BLaER1 (cell line): Measurements from ENCODE around the gene GABRG3.

Source experiments
- H3K27ac ChIP-seq: shearing (Covaris generic); formaldehyde crosslinking; 2 replicates; pipeline ENCODE4 v1.8.1; 2022
- H3K27me3 ChIP-seq: shearing (Covaris generic); formaldehyde crosslinking; 2 replicates; pipeline ENCODE4 v1.8.1; 2022
- H3K36me3 ChIP-seq: shearing (Covaris generic); formaldehyde crosslinking; 2 replicates; pipeline ENCODE4 v1.8.1; 2022
- H3K4me1 ChIP-seq: shearing (Covaris generic); formaldehyde crosslinking; 2 replicates; pipeline ENCODE4 v1.8.1; 2022
- H3K4me2 ChIP-seq: shearing (Covaris generic); formaldehyde crosslinking; 2 replicates; pipeline ENCODE4 v1.8.1; 2022
- H3K4me3 ChIP-seq: shearing (Covaris generic); formaldehyde crosslinking; 2 replicates; pipeline ENCODE4 v1.8.1; 2022
- H3K9ac ChIP-seq: shearing (Covaris generic); formaldehyde crosslinking; 2 replicates; pipeline ENCODE4 v1.8.1; 2022
- H3K9me3 ChIP-seq: shearing (Covaris generic); formaldehyde crosslinking; 2 replicates; pipeline ENCODE4 v1.8.1; 2022
- H4K20me1 ChIP-seq: shearing (Covaris generic); formaldehyde crosslinking; 2 replicates; pipeline ENCODE4 v1.8.1; 2022
- Cebpa-rat ChIP-seq: shearing (Covaris generic); IDR thresholded peaks from 2 replicates; pipeline ENCODE4 v1.8.1; 2022

The GABRG3 gene

GRCh38 chr15:27037501-27037900 is 66.5 kb downstream of the GABRG3 start:
- Histone ChIP-seq H3K4me2 (no peak overlapping the region), H3K9me3 (no peaks in the 10 kb centered on the region), H3K36me3 (no peaks in the 10 kb centered on the region), H3K27ac (no peak overlapping the region), H3K27me3 (no peaks in the 10 kb centered on the region), H3K4me1 (no peaks in the 10 kb centered on the region), H3K9ac (no peak overlapping the region), H3K4me3 (no peak overlapping the region), H4K20me1 (no peaks in the 10 kb centered on the region)
- TF ChIP-seq Cebpa-rat, result no peak

- H3K4me2 ChIP-seq, result no peak overlapping the region
- H3K4me3 ChIP-seq, result no peak overlapping the region
- no peaks in the 10 kb centered on the region for H4K20me1 ChIP-seq
- no peak for TF ChIP-seq Cebpa-rat
- H3K36me3 ChIP-seq, result no peaks in the 10 kb centered on the region
- H3K27me3 ChIP-seq, result no peaks in the 10 kb centered on the region
- no peaks in the 10 kb centered on the region for H3K9me3 ChIP-seq
- no peaks in the 10 kb centered on the region for H3K4me1 ChIP-seq
- no peak overlapping the region for H3K9ac ChIP-seq
- no peak overlapping the region for H3K27ac ChIP-seq
Measured at GRCh38 chr15:27039152-27039551, 68.2 kb downstream of the GABRG3 start.

DNA sequence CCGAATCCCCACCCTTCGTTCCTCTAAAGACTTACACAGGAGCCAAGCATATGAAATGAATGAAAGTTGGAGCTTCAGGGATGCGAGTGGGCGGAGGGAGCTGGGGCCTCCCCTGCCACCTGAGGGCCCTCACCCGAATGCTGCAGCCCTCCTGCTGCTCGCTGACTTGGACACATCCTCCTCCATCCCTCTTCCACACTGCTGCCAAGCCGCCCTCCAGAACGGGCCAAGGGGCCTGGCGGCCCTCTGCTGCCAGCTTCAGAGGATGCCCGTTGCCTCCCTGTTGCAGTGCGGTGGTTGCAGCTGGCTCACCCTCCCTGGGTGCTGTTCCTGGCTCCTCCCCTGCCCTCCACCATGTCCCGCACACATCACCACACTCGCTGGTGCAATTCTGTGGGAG is 71.2 kb downstream of the GABRG3 start:
- Histone ChIP-seq H3K27me3 (no peaks in the 10 kb centered on the region), H3K4me1 (no peaks in the 10 kb centered on the region), H3K9ac (no peak overlapping the region), H3K9me3 (no peaks in the 10 kb centered on the region), H4K20me1 (no peaks in the 10 kb centered on the region), H3K4me3 (no peak overlapping the region), H3K36me3 (no peaks in the 10 kb centered on the region), H3K27ac (no peak overlapping the region), H3K4me2 (no peak overlapping the region)
- no peak for TF ChIP-seq Cebpa-rat

- no peaks in the 10 kb centered on the region for H4K20me1 ChIP-seq
- no peaks in the 10 kb centered on the region for H3K27me3 ChIP-seq
- TF ChIP-seq Cebpa-rat, result no peak
- H3K9me3 ChIP-seq, result no peaks in the 10 kb centered on the region
- no peak overlapping the region for H3K4me3 ChIP-seq
- no peak overlapping the region for H3K9ac ChIP-seq
- no peak overlapping the region for H3K4me2 ChIP-seq
- no peaks in the 10 kb centered on the region for H3K36me3 ChIP-seq
- H3K4me1 ChIP-seq, result no peaks in the 10 kb centered on the region
- H3K27ac ChIP-seq, result no peak overlapping the region
Measured at GRCh38 chr15:27042646-27043045, 71.7 kb downstream of the GABRG3 start.

DNA sequence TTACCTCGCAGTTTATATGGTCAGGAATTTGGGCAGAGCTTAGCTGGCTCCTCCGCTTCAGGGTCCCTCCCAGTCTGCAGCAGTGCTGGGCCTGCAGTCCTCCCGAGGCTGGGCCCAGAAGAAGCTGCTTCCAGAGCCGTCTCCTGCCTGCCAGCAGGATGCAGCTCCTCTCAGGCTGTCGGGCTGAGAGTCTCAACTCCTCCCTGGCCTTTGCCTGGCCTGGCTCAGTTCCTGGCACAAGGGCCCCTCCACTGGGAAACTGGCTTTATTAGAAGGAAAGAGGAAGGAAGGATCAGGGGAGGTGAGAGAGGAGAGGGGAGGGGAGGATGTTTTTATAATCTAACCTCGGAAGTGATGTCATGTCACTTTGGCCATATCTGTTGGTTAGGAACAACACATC is 72.8 kb downstream of the GABRG3 start:
- TF ChIP-seq Cebpa-rat, result no peak
- no peak overlapping the region for H3K27ac ChIP-seq
- no peak overlapping the region for H3K4me3 ChIP-seq
- no peaks in the 10 kb centered on the region for H3K27me3 ChIP-seq
- H3K9ac ChIP-seq, result no peak overlapping the region
- no peaks in the 10 kb centered on the region for H3K36me3 ChIP-seq
- no peaks in the 10 kb centered on the region for H3K4me1 ChIP-seq
- no peaks in the 10 kb centered on the region for H4K20me1 ChIP-seq
- no peaks in the 10 kb centered on the region for H3K9me3 ChIP-seq
- H3K4me2 ChIP-seq, result no peak overlapping the region

DNA sequence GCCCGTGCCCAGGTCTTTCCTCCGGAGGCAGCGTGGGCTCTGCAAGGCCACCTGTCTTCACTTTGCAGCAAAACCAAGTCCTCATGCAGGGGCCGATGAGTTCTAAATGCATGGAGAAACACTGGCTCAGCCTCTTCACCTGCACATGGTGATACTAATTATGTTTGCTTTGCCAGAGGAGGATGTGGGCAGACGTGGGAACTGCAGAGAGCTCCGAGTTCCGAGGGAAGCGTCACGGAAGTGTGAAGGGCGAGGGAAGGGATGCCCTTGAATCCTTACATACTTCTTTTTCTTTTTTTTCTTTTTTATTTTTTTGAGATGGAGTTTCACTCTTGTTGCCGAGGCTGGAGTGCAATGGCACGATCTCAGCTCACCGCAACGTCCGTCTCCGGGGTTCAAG is 74.8 kb downstream of the GABRG3 start:
- Histone ChIP-seq H4K20me1 (no peaks in the 10 kb centered on the region), H3K4me1 (peaks cover 8% of the 10 kb centered on the region), H3K4me3 (no peak overlapping the region), H3K27ac (no peak overlapping the region), H3K4me2 (no peak overlapping the region), H3K27me3 (no peaks in the 10 kb centered on the region), H3K9ac (no peak overlapping the region), H3K9me3 (no peaks in the 10 kb centered on the region), H3K36me3 (no peaks in the 10 kb centered on the region)
- no peak for TF ChIP-seq Cebpa-rat

GRCh38 chr15:27046880-27047279 is 75.9 kb downstream of the GABRG3 start:
- Histone ChIP-seq H3K9me3 (no peaks in the 10 kb centered on the region), H3K36me3 (no peaks in the 10 kb centered on the region), H3K27me3 (no peaks in the 10 kb centered on the region), H3K27ac (no peak overlapping the region), H3K4me3 (no peak overlapping the region), H4K20me1 (no peaks in the 10 kb centered on the region), H3K4me2 (no peak overlapping the region), H3K4me1 (peaks cover 8% of the 10 kb centered on the region), H3K9ac (no peak overlapping the region)
- no peak for TF ChIP-seq Cebpa-rat

- H3K4me1 ChIP-seq, result peaks cover 8% of the 10 kb centered on the region
- H3K4me2 ChIP-seq, result peak overlapping the region; percentile 12
- H4K20me1 ChIP-seq, result no peaks in the 10 kb centered on the region
- no peak overlapping the region for H3K27ac ChIP-seq
- H3K27me3 ChIP-seq, result no peaks in the 10 kb centered on the region
- no peaks in the 10 kb centered on the region for H3K36me3 ChIP-seq
- TF ChIP-seq Cebpa-rat, result no peak
- H3K9ac ChIP-seq, result no peak overlapping the region
- H3K9me3 ChIP-seq, result no peaks in the 10 kb centered on the region
- H3K4me3 ChIP-seq, result no peak overlapping the region
Measured at GRCh38 chr15:27050163-27050562, 79.2 kb downstream of the GABRG3 start.

DNA sequence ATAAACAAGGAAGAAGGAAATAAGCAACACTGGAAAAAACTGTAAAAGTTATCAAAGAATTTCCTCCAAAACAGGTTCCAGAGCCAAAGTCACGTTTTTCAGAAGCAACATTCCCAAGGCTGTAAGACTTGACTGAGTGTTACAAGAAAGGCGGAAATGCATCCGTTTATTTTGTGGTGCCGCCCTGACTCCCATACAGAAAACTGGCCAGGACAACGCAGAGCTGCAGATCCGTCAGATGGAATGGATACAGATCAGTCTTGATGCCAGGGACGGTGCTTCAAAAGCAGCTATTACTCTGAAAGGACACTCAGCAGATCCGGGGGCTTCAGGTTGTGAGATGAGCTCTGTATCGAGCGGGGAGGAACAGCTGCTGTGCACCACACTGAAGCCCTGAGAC is 83.4 kb downstream of the GABRG3 start:
- H3K4me3 ChIP-seq, result no peak overlapping the region
- peaks cover 8% of the 10 kb centered on the region for H3K4me1 ChIP-seq
- H3K27me3 ChIP-seq, result no peaks in the 10 kb centered on the region
- no peaks in the 10 kb centered on the region for H4K20me1 ChIP-seq
- H3K36me3 ChIP-seq, result no peaks in the 10 kb centered on the region
- TF ChIP-seq Cebpa-rat, result no peak
- no peak overlapping the region for H3K9ac ChIP-seq
- no peak overlapping the region for H3K27ac ChIP-seq
- no peak overlapping the region for H3K4me2 ChIP-seq
- no peaks in the 10 kb centered on the region for H3K9me3 ChIP-seq

DNA sequence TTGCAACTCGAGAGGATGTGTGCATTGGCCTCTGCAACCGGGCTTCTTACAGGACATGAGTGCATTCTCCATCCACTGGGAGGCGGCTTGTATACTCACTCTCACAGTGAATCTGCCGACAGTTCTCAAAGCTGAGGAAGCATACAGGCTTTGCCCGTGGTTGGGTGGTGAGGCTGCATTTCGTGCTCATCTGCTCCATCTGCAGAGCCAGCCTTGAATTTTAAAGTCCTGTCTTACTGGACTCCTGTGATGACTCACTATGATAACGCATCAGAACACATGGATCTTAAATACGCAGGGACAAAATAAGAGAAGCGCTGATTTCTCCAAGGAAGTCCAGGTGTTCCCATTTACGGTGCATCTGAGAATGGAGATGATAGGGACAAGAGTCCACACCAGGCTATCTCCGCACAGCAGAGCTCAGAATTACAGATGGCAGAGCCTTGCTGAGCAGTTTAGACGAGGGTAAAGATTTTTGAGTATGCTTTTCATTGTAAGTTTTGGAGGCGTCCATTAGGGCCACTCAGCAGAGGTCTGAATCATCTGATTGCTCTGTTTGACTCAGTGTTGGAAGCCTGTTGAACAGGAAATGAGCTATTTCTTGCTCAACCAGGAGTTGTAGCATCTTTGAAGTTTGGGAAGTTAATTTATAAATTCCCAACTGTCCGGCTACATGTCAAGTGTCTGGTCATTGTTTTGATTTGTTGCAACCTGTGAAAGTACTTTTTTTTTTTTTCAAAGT is 87.1 kb downstream of the GABRG3 start:
- H3K27me3 ChIP-seq, result no peaks in the 10 kb centered on the region
- TF ChIP-seq Cebpa-rat, result no peak
- H3K4me2 ChIP-seq, result no peak overlapping the region
- no peaks in the 10 kb centered on the region for H3K4me1 ChIP-seq
- H3K4me3 ChIP-seq, result no peak overlapping the region
- H3K9ac ChIP-seq, result no peak overlapping the region
- H4K20me1 ChIP-seq, result no peaks in the 10 kb centered on the region
- H3K27ac ChIP-seq, result no peak overlapping the region
- H3K36me3 ChIP-seq, result no peaks in the 10 kb centered on the region
- H3K9me3 ChIP-seq, result no peaks in the 10 kb centered on the region

DNA sequence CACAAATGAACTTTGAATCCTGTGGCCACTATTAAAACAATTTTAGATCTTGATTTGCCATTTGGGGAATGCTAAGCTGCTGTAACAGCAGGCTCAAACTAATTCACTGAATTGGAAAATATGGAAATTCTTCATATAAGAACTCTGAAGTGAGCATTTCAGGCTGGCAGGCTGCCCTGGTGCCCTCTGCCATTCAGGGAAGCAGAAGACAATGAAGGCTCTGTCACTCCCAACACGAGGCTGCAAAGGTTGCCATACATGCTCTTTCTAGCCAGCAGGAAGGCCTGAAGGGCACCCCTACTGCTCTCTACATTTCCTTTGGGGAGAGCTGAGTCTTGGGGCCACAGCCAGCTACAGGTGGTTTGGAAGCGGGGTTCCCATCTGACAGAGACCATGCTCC is 88.0 kb downstream of the GABRG3 start:
- H3K9me3 ChIP-seq, result no peaks in the 10 kb centered on the region
- no peak overlapping the region for H3K4me3 ChIP-seq
- no peaks in the 10 kb centered on the region for H3K27me3 ChIP-seq
- H3K9ac ChIP-seq, result no peak overlapping the region
- no peaks in the 10 kb centered on the region for H4K20me1 ChIP-seq
- no peaks in the 10 kb centered on the region for H3K4me1 ChIP-seq
- no peaks in the 10 kb centered on the region for H3K36me3 ChIP-seq
- H3K27ac ChIP-seq, result no peak overlapping the region
- TF ChIP-seq Cebpa-rat, result no peak
- H3K4me2 ChIP-seq, result no peak overlapping the region
